ENCODE data around the gene STAB1.

The STAB1 gene

DNA sequence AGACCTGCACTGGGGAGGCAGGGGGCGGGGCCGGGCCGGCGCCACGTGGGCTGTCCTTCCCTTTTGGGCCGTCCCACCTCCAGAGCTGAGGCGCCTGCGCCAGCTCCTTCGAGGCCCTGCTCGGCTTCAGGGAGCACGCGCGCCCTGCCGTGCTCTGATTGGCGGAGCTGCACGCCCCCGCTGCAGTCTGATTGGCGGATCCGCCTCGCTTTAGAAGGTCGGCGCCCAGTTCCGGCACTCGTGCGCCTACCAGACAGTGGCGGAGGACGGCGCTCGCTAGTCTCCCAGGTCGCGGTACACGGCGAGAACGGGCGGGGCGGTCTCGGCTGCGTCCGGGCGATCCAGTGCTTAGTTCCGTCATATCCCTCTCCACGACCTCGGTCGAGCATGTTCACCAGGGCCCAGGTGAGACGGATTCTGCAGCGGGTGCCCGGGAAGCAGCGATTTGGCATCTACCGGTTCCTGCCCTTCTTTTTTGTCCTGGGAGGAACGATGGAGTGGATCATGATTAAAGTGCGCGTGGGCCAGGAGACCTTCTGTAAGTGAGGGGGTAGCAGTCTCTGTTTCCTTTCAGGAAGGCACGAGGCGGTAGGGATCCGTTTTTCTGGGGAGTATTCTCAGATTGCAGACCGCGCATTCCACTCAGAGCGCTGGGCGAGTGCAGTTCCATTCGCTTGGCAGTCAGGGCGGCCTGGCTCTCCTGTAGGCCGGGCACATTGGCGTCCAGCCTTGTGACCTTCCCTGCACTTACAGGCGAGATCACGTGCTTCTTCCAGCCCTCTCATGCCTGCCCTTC, 41.4 kb downstream of the STAB1 start, which contains the start of gene UQCC5:
Gene UQCC5, plus strand, starts transcription at position 237 of the 796 bp plus-strand sequence. Its CDS starts 151 bp downstream, at position 388.
- DNase-seq = peak; percentile 99

DNA sequence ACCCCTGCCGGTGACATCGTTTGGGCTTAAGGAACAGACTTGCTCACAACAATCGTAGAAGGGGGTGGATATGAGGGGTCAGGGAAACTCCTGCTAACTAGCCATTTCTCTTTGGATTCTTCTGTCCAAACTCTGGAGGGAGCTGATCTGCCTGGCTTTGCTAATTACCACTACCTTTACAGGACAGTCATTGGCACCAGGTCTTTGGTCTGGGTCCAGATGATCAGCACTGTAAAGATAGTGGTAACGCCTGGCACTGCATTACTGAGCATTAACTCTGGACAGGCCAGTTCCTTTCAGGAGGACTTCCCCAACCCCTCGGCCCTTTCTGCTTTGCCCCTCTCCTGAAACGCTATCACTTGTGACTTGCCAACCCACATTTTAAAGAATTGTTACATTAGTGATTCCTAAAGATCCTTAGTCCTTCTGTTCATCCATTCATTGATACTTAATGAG, 42.1 kb downstream of the STAB1 start:
- DNase-seq = no peak

DNA sequence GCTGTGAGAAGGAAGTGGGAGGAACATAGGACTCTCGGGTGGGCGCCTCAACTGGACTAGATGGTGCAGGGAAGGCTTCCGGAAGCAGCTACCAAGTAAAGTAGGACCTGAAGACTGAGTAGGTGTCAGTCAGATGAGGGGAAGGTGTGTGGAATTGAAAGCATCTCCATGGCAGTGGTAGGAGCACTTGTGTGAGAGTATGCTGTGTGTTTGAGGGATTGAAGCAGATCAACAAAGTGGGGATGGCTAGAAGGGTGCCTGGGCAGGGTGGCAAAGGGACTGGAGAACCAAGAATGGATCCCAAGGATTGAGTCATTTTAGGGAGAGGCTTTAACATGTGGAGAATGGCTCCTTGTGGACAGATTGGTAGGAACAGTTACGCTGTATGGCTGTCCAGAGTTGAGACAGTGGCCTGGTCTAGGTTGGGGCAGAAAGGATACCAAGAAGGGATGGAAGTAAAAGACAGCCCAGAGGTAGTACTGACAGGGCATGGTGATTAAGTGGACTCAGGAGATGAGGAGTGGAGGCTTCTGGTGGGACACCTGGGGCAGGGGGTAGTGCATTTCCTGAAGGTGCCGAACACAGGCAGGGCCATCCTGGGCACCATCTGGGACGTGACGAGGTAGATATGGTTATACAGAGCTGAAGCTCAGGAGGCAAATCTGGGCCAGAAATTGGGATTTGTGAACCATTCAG, 42.7 kb downstream of the STAB1 start:
- no peak for DNase-seq

DNA sequence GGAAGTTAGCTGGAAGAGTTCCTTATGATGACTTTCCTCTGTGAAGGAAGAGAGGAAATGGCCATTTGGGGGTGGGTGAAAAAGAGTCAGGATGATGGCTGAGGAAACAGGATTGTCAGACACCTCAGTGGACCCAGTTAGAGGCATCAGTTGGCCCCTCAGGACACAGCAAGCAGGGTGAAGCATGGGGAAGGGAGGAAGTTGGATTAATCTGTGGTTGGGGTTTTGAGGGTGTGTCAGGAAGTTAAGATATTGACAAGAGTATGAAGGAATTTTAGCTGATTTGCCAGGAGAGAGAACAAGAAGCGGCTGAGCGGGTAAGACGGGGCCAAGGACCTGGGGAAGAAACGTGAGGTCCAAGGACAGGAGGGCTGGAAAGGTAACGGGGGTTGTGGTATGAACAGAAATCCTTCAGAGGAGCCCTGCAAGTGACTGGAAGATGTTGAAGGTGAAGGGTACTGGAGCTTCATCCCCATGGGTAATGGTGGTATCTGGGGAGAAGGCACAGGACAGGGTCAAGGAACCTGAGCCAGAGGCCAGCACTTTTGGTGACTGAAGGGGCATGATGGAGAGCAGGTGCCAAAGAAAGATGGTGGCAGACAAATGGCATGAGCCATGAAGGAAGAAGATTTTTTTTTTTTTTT, 44.0 kb downstream of the STAB1 start:
- DNase-seq = peak; percentile 45

DNA sequence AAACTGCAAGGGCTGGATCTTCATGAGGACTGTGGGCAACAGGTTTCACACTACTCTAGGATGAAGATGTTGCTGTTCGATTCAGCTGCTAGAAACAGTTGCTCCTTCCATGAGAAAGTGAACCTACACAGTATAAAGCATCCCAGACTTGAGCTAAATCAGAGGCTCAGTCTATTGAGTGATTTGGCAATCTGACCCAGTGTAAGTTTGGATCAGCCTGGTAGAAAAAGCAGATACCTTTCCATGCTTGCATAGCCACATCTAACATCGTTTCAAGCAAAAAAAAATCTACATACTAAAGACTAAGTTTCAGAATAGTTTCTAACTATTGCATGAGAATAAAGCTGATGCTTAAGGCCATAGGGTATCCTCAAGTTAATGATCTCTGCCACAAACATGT, 45.9 kb downstream of the STAB1 start:
- no peak for DNase-seq

DNA sequence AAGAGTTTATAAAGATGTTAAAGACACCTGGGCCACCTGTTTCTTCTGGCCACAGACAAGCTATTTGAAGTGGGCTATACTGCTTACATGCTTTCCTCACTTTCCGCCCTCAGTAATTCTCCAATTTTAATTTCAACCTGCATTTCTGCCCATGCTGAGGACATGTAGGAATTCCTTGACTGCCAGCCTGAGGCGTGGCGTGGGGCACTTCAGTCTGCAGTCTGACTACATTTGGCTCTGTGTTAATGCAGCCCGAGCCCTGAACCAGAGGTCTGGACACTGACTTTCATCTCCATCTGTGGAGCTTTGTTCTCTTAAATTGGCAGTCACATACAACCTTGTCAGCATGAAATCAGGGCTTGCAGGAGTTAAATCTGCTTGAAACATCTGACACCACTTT, 49.8 kb downstream of the STAB1 start:
- DNase-seq = no peak

DNA sequence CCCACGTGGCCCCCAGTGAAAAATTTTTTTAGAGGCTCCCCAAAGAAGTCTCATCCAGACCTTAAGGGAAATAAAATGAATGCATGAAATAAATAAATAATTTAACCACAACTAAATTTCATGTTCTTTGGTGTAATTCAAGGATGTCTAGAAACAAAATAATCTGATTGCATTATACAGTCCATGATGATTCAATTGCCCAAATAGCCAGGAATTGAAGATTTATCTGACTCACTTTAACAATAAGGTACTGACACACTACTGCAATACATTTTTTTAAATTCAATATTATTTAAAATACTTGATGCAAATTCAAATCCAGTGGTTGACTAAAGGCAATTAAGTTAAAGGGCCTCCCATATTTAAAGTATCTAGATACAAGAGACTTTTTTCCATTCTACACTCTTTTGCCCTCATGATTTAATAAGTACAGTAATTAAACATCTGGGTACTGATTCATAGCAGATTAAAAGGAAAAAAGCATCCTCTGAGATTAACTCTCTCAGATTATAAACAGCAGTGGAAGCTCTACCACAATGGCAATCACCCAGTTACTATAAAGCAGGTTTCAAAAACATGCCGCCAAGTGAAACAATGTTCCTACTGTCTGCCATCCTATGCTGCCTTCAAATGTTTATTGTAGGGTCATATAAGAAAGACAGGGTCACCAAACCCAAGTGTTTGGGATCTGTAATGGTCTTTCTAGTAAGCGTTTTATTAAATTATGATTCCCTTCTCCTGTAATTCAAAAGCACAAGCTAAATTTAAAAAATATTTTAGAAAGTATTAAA, 51.2 kb downstream of the STAB1 start:
- DNase-seq = no peak

DNA sequence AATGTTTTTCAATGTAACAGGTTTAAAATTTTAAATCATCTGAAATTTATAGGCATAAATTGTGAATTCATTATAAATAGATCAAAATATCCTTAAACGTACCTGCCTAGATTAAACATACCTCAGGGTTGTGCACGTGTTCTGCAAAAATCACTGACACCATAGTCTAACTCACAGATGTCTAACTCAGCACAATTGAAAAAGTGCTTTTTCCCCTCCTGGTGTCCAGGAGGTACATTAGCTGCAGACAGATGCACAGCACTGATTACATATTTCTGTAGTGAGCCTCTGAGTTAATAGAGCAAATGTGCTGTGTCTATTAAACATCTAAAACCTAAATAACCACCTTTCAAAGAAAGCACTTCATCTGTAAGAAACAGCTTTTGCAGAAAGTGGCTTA, 52.0 kb downstream of the STAB1 start:
- DNase-seq = no peak

DNA sequence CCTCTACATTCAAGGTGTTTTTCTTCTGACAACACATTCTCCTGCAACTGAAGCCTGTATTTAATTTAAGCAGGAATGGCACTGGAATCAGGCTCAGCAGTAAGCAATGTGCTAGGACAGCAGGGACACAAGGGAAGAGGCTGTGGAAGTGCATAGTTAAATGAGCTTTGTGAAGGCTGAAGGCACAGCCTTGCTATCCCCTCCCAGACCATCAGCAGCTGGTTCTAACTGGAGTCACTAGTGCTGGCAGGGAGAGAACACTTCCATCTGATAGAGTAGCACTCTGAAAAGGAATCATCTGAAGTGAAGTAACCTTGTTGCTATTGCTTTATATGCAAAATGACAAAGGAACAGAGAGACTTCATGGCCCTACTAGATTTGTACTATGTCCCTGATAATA, 56.0 kb downstream of the STAB1 start:
- no peak for DNase-seq

DNA sequence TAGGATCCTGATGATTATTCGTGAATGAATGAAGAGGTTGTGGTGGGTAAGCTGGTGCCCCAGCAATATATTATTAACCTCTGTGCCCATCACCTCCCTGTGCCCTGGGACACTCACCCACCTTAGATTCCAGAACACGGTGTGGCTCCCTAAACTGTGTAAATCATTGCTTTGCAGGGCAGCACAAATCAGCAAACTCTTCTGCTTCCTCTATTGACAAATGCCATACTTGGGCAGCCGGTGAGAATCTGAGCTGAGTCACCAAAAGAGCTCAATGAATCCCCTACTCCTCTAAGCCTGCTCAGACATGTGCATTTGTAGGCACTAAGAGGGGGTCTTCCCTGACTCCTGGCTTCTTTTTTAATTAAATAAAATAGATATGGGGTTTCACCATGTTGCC, 57.0 kb downstream of the STAB1 start:
- no peak for DNase-seq

DNA sequence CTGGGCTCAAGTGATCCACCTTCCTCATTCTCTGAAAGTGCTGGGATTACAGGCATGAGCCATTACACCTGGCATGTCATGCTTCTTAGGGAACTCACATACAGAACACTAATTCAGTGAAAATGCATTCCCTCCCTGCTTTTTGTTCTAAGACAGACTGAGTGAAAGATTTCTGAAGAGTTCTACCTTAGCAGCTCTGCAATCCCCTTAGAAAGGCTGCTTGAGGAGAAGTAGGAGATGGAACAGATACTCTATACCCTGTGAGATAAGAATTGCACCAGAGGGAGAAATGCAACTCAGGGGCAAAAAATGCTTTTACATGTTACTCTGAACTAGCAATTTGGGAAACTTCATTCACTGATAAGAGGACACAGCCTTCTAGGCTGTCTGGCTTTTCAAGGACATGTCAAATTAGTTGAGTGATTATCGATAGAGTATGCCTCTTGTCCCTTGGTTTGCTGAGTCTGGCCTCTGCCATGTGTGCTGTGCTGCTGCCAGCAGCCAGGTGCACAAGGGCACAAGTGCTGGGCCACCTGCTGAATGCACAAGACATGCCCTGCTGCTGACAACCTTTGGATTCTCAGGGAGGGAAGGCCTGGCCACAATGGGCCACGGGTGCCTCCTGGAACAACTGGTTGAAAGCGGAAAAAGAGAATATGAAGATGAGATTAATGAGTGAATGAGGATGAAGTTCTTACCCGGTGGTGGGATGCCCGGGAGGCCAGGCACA, 59.1 kb downstream of the STAB1 start:
- no peak for DNase-seq

DNA sequence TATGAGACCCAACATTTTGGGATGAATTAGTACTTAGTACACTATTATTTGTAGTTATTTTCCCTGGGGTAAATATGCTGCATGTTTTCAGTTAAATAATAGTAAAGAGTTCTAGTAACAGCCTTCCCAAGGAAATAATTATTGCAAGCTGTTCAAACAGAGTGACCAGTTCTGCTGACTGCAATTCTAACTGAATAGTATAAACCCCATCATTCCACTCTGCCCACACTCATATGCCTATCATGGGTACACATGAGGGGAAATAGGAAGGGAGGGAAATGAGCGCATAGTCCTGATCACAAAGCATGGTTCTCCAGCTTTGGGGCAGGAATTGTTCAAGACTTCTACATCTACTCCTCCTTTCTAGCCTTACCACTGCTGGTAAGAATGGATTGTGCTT, 59.9 kb downstream of the STAB1 start:
- no peak for DNase-seq

DNA sequence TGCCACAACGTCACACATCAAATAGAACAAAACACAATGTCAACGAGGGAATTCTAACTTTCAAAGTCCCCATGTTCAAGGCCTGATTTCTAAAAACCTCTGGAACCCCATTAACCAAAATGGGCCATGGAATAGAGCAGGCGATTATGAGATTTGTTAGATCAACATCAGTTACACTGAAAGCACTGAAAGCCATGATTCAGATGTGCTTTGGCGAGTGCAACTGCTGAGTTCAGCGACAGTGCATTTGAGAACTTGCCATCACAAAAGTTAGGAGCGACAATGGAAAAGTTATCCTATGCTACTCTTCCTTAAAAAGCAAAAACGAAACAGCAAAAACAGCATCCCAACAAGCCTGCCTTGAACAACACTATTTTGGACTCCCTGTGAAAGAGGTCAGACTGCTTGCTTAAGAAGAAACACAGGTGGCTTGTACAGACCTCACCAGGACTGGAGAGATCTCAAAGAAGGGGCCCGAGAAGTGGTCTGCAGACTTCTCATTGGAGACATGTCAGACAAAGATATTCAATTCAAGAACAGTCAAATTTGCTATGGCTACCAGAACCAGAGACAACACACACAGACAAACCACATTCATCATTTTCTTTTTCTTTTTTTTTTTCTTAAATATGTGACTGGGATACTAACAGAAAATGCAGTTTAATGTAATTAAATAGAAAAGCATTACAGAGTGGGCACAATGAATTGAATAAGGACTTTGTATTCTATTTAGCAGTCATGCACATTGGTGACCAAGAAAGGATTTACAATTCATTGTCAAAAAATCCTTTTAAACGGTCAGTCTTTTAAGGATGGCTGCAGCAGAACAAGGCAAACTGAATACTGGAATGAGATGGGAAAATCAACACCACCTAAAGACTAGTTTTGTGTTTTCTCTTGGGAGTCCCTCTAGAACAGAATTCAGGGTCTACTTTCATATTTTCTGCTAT, 62.1 kb downstream of the STAB1 start:
- no peak for DNase-seq

DNA sequence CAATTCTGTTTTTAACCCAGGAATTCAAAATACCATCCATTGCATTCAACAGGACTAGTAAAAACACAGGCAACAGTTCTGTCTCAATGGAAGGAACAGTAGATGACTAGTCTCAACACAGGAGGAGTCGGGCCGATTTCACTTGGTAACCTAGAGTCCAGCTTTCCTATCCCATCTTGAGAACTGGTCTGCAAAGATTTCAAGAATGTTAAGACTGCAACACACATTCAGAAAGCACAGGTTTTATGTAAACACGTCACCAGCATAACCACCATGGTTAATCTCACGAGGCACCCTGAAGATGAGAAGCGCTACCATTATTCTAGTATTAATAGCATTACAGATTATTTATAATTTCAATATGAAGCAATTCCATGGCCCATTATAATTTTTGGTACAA, 63.3 kb downstream of the STAB1 start:
- DNase-seq = no peak

DNA sequence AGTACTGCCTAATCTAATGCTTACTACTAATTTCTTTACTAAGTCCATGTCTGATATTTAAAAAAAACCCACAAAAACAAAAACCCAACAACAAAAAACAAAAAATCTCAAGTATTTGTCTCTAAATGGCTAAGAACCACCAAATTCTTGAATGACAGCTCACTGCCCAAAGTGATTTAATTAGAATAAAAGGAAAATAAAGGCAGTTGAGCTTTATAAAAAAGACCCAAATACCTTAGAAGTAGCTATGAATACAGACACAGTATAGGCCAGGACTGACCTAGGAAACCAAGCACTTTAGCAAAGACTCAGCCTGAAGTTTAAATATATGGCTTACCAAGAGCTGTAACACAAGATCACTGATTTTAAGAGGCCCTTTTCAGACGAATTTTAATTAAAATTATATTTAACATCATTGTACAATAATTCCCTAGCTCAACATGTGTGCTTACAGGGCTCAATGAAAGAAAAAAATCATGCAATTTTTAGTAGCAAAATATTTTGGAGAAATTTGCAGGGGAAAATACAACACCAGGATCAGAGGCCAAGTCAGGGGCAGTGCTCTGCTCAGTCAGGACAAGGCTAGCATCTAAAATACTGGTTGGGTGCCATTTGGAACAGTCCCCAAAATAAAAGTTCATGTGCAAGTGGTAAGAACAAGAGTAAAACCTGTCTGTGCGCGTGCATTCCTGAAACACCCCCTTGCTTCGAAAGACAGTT, 66.0 kb downstream of the STAB1 start:
- no peak for DNase-seq

DNA sequence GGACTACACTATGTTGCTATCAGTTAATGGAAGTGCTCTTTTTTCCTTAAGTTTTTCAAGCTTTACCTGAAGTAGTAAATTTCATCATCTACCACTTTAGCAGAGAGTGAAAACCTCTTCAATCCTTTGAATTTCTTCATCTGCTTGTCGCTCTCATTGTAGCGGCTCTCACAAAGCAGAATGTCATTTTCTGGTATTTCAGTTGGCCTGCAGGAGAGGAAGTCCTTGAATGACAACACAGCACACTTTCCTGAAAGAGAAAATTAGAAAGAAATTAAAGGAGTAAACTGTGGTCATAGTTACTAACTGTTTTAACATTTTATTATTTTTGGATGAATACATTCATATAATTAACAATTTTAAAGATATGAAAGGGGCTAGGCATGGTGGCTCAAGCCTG, 68.8 kb downstream of the STAB1 start:
- DNase-seq = no peak

DNA sequence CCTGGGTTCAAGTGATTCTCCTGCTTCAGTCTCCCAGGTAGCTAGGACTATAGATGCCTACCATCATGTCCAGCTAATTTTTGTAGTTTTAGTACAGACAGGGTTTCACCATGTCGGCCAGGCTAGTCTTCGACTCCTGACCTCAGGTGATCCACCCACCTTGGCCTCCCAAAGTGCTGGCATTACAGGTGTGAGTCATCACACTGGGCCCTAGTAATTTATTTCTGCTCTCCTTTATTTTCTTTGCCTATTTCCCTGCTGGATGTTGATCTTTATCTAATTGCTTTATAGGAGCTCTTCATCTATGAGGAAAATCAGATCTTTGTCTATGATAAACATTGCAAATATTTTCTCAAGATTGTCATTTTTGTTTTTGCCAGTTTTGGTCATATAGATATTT, 72.9 kb downstream of the STAB1 start:
- no peak for DNase-seq

DNA sequence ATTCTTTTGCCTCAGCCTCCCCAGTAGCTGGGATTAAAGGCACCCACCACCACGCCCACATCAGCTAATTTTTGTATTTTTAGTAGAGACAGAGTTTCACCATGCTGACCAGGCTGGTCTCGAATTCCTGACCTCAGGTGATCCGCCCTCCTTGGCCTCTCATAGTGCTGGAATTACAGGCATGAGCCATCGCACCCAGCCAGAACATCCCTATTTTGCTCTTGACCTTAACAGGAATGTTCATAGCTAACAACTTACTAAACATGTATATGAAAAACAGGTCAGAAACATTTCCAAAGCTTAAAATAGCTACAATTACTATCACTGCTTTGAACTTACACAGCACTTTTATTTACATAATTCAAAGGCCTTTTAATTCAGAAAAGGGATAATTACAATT, 74.9 kb downstream of the STAB1 start:
- DNase-seq = no peak

DNA sequence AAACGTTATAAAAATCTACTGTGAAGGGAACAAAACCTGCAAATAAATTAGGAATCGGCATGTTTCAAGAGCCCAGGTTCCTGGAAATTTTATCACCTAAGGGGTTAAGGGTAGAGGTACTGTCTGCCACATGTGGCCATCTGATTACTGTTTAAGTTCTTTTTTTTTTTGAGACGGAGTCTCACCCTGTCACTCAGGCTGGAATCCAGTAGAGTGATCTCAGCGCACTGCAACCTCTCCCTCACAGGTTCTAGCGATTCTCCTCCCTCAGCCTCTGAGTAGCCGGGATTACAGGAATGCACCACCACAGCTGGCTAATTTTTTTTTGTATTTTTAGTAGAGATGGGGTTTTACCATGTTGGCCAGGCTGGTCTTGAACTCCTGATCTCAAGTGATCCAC, 77.1 kb downstream of the STAB1 start:
- peak; percentile 31 for DNase-seq
